HL-60 (cell line): ENCODE data around the gene C14orf132.

Source experiments
- DNase-seq, 2 experiments: peaks; one replicate each; pipeline ENCODE4 v3.0.0-alpha.2; 2010 to 2020; ENCODE audit warnings: low read depth in 1 of 2, low spot score in 1 of 2
- H3K27ac ChIP-seq: fragments of 250-450 bp; sonication (Bioruptor Pico); replicated peaks from 2 replicates; pipeline ENCODE4 v1.5.1; 2020; ENCODE audit warnings: mild to moderate bottlenecking, moderate library complexity
- H3K27me3 ChIP-seq: fragments of 250-450 bp; sonication (Bioruptor Pico); 2 replicates; pipeline ENCODE4 v1.5.1; 2021; ENCODE audit warnings: mild to moderate bottlenecking, moderate library complexity; ENCODE audit not compliant: insufficient read depth, poor library complexity, severe bottlenecking
- H3K4me3 ChIP-seq: replicated peaks from 2 replicates; pipeline ENCODE4 v1.5.1; 2011; ENCODE audit warnings: mild to moderate bottlenecking, control low read depth, low read length; ENCODE audit not compliant: insufficient read depth
- CTCF ChIP-seq: IDR thresholded peaks from one replicate; pipeline ENCODE4 v1.5.1; 2011; ENCODE audit warnings: low read length, control low read depth, inconsistent platforms; ENCODE audit not compliant: insufficient read depth
- GABPA ChIP-seq: IDR thresholded peaks from 2 replicates; pipeline ENCODE4 v1.6.1; 2012; ENCODE audit warnings: low read depth
- POLR2AphosphoS5 ChIP-seq: IDR thresholded peaks from 2 replicates; pipeline ENCODE4 v1.6.1; 2012; ENCODE audit warnings: low read depth
- REST ChIP-seq: IDR thresholded peaks from 2 replicates; pipeline ENCODE4 v1.6.1; 2012; ENCODE audit warnings: low read depth; ENCODE audit not compliant: insufficient replicate concordance
- SPI1 ChIP-seq: IDR thresholded peaks from 2 replicates; pipeline ENCODE4 v1.6.1; 2012; ENCODE audit warnings: low read depth, mild to moderate bottlenecking, borderline replicate concordance

Gene C14orf132

GRCh38 chr14:96065661-96066459 lies 26.7 kb downstream of the C14orf132 start:
- TF ChIP-seq REST = no peak
- TF ChIP-seq SPI1 = no peak
- TF ChIP-seq GABPA = no peak
- no peak for TF ChIP-seq POLR2AphosphoS5
- DNase-seq = no peak
- H3K27ac ChIP-seq = no peak overlapping the region

GRCh38 chr14:96066976-96067375 lies 27.8 kb downstream of the C14orf132 start:
- Histone ChIP-seq H3K4me3 (no peak overlapping the region), H3K27ac (no peak overlapping the region), H3K27me3 (peaks cover 4% of the 10 kb centered on the region)
- DNase-seq = no peak
- TF ChIP-seq GABPA = no peak
- TF ChIP-seq REST = no peak
- TF ChIP-seq SPI1 = no peak

More at GRCh38 chr14:96065661-96066459, 26.7 kb downstream of the C14orf132 start:
- peaks cover 4% of the 10 kb centered on the region for H3K27me3 ChIP-seq
- no peak overlapping the region for H3K4me3 ChIP-seq

GRCh38 chr14:96067985-96068930 lies 29.1 kb downstream of the C14orf132 start:
- no peak for TF ChIP-seq CTCF
- TF ChIP-seq REST = no peak
- TF ChIP-seq POLR2AphosphoS5 = no peak
- no peak for TF ChIP-seq SPI1
- TF ChIP-seq GABPA = no peak
- no peak overlapping the region for H3K27ac ChIP-seq
- peaks cover 4% of the 10 kb centered on the region for H3K27me3 ChIP-seq
- no peak for DNase-seq
- H3K4me3 ChIP-seq = no peak overlapping the region

GRCh38 chr14:96069421-96069820 lies 30.3 kb downstream of the C14orf132 start:
- H3K27ac ChIP-seq = no peak overlapping the region
- TF ChIP-seq GABPA (no peak), CTCF (no peak), REST (no peak)
- no peak for DNase-seq

More at GRCh38 chr14:96069421-96069820, 30.3 kb downstream of the C14orf132 start:
- Histone ChIP-seq H3K27me3 (peaks cover 4% of the 10 kb centered on the region), H3K4me3 (no peak overlapping the region)
